ENCODE results near the gene PRSS50.

DNA sequence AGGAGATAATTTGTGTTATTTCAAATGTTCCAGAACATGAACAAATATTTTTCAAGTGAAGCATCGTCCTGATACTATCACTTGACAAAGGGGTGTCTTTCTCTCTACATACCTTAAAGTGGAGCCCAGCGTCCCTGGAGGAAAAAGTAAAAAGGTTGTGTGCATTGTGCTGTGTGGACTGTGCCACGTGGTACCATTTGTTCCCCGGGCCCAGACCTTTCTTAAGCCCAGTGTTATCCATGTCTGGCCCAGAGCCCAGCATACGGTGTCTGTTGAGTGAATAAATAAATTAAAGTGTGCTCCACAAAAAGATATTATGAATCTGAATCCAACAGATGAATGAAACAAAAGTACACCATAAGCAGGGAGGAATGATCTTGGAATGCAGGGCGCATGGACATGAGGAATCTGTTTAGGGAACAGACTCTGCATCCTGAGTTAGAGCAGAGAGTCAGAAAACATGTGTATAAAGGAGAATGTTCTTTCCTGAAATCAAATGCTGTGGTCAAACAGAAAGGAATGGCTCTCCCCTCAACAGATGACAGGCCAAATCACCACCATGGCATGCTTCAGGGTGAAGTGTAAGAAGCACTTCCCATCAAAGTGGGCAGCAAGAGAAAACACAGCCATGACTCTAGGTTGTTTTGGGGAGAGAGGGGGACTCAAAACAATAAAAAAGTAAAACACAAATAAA is 8.1 kb upstream of the PRSS50 start:
- TF ChIP-seq POLR2A (IDR thresholded peaks at IDR 0.05; ENCODE audit: low read length) (no peak), GATA1 (IDR thresholded peaks at IDR 0.05; ENCODE audit: low read depth, low read length) (no peak)

All from erythroblast (primary cell).